HL-60 (cell line): Measurements from ENCODE around the gene LRRIQ1.

Experiments used
- CTCF ChIP-seq: IDR thresholded peaks from one replicate; pipeline ENCODE4 v1.5.1; 2011; ENCODE audit warnings: low read length, control low read depth, inconsistent platforms; ENCODE audit not compliant: insufficient read depth
- POLR2AphosphoS5 ChIP-seq: IDR thresholded peaks from 2 replicates; pipeline ENCODE4 v1.6.1; 2012; ENCODE audit warnings: low read depth

- TF ChIP-seq POLR2AphosphoS5 (no peak), CTCF (no peak)
These were observed 53.6 kb downstream of the LRRIQ1 start for GRCh38 chr12:85089792-85090191.
